GM21381 (cell line): ENCODE data around the gene EPHA10.
"Not testable (repeated sequence)": the region's sequence is repeated elsewhere in the genome, so short reads cannot be mapped to it uniquely, and the experiment has no call there.

Source experiments
- ATAC-seq: cut with Tn5 transposase; IDR thresholded peaks from one replicate; pipeline ENCODE4 v1.9.1; 2021; ENCODE audit warnings: mild to moderate bottlenecking, moderate library complexity; ENCODE audit not compliant: unreplicated experiment

The EPHA10 gene

GRCh38 chr1:37718181-37718900 lies 46.6 kb downstream of the EPHA10 start:
- no peak for ATAC-seq

GRCh38 chr1:37717631-37718030 lies 47.3 kb downstream of the EPHA10 start:
- ATAC-seq: no peak

- no peak for ATAC-seq
These were observed 48.6 kb downstream of the EPHA10 start for GRCh38 chr1:37716321-37716720.

- no peak for ATAC-seq
These were observed 50.2 kb downstream of the EPHA10 start for GRCh38 chr1:37714689-37715088.

GRCh38 chr1:37714226-37714625 lies 50.7 kb downstream of the EPHA10 start:
- ATAC-seq: no peak

GRCh38 chr1:37708471-37708870 lies 56.4 kb downstream of the EPHA10 start:
- ATAC-seq: no peak

GRCh38 chr1:37705399-37705798 lies 59.5 kb downstream of the EPHA10 start:
- ATAC-seq: no peak

- ATAC-seq: no peak
These were observed 60.0 kb downstream of the EPHA10 start for GRCh38 chr1:37704966-37705365.

- no peak for ATAC-seq
These were observed 61.9 kb downstream of the EPHA10 start for GRCh38 chr1:37703061-37703460.

GRCh38 chr1:37701051-37701450 lies 63.9 kb downstream of the EPHA10 start:
- ATAC-seq: no peak

- no peak for ATAC-seq
These were observed 65.8 kb downstream of the EPHA10 start for GRCh38 chr1:37699147-37699546.

GRCh38 chr1:37697737-37698136 lies 67.2 kb downstream of the EPHA10 start:
- no peak for ATAC-seq

GRCh38 chr1:37697090-37697489 lies 67.8 kb downstream of the EPHA10 start:
- ATAC-seq: no peak

GRCh38 chr1:37692834-37693175 lies 72.1 kb downstream of the EPHA10 start:
- no peak for ATAC-seq

GRCh38 chr1:37692078-37692833 lies 72.7 kb downstream of the EPHA10 start, which contains the start of gene CDCA8:
Gene CDCA8, plus strand, starts transcription at chr1:37692516. Its CDS starts 175 bp downstream, at chr1:37692691.
- ATAC-seq: peak; percentile 71

GRCh38 chr1:37691497-37692077 lies 73.3 kb downstream of the EPHA10 start:
- ATAC-seq: no peak

- ATAC-seq: no peak
These were observed 76.0 kb downstream of the EPHA10 start for GRCh38 chr1:37688926-37689325.

- not testable (repeated sequence) for ATAC-seq
These were observed 77.2 kb downstream of the EPHA10 start for GRCh38 chr1:37687764-37688163.

GRCh38 chr1:37685722-37686121 lies 79.2 kb downstream of the EPHA10 start:
- no peak for ATAC-seq

- not testable (repeated sequence) for ATAC-seq
These were observed 80.7 kb downstream of the EPHA10 start for GRCh38 chr1:37684182-37684581.

GRCh38 chr1:37682334-37682987 lies 82.5 kb downstream of the EPHA10 start:
- no peak for ATAC-seq
